Fibroblast of the conjunctiva (primary cell): ENCODE data around the gene SLC37A4.
"Not testable (repeated sequence)": the region's sequence is repeated elsewhere in the genome, so short reads cannot be mapped to it uniquely, and the experiment has no call there.

Source experiments
- DNase-seq: peaks from one replicate; pipeline ENCODE4 v3.0.0-alpha.2; 2010; ENCODE audit warnings: low read depth

SLC37A4 gene

GRCh38 chr11:119030329-119031047, at the start of gene SLC37A4:
Gene SLC37A4, minus strand, starts transcription at chr11:119030877.
- peak; percentile 97 for DNase-seq

- DNase-seq = no peak
Observed at GRCh38 chr11:119078675-119079420, 48.2 kb upstream of the SLC37A4 start.

GRCh38 chr11:119077839-119078238, 47.2 kb upstream of the SLC37A4 start:
- DNase-seq = no peak

- peak; percentile 92 for DNase-seq
Observed at GRCh38 chr11:119067371-119068222, 36.9 kb upstream of the SLC37A4 start, which contains the start of gene VPS11. Gene VPS11, plus strand, starts transcription at chr11:119067818. Its CDS starts 6 bp downstream, at chr11:119067824.

- no peak for DNase-seq
Observed at GRCh38 chr11:119065369-119065768, 34.7 kb upstream of the SLC37A4 start.

- peak; percentile 41 for DNase-seq
Observed at GRCh38 chr11:119062779-119063178, 32.1 kb upstream of the SLC37A4 start.

GRCh38 chr11:119061256-119061655, 30.6 kb upstream of the SLC37A4 start:
- DNase-seq = no peak

- not testable (repeated sequence) for DNase-seq
Observed at GRCh38 chr11:119059128-119059527, 28.5 kb upstream of the SLC37A4 start.

- DNase-seq = peak; percentile 91
Observed at GRCh38 chr11:119057000-119057769, 26.5 kb upstream of the SLC37A4 start, which contains the start of gene HYOU1. Gene HYOU1, minus strand, starts transcription at chr11:119057205. Its CDS starts 1,045 bp downstream, at chr11:119056160.

- no peak for DNase-seq
Observed at GRCh38 chr11:119056421-119056999, 25.8 kb upstream of the SLC37A4 start.

- DNase-seq = peak; percentile 27
Observed at GRCh38 chr11:119055901-119056300, 25.2 kb upstream of the SLC37A4 start.

GRCh38 chr11:119054418-119054817, 23.7 kb upstream of the SLC37A4 start:
- DNase-seq = no peak

GRCh38 chr11:119052163-119052814, 21.6 kb upstream of the SLC37A4 start:
- no peak for DNase-seq

GRCh38 chr11:119051440-119052162, 20.9 kb upstream of the SLC37A4 start:
- DNase-seq = no peak

- no peak for DNase-seq
Observed at GRCh38 chr11:119049081-119049480, 18.4 kb upstream of the SLC37A4 start.

- no peak for DNase-seq
Observed at GRCh38 chr11:119048644-119049043, 18.0 kb upstream of the SLC37A4 start.

- no peak for DNase-seq
Observed at GRCh38 chr11:119047205-119047604, 16.5 kb upstream of the SLC37A4 start.

- no peak for DNase-seq
Observed at GRCh38 chr11:119046489-119046888, 15.8 kb upstream of the SLC37A4 start.

GRCh38 chr11:119044708-119045107, 14.0 kb upstream of the SLC37A4 start:
- DNase-seq = no peak

- DNase-seq = no peak
Observed at GRCh38 chr11:119042927-119043326, 12.2 kb upstream of the SLC37A4 start.
